Trophoblast cell (in vitro differentiated cells and primary cell): ENCODE measurements around the gene SIL1.
"Not testable (repeated sequence)": the region's sequence is repeated elsewhere in the genome, so short reads cannot be mapped to it uniquely, and the experiment has no call there.

Experiments used
- DNase-seq, 2 donors: peaks; one replicate each; pipeline ENCODE4 v3.0.0-alpha.2; 2016
- H2AFZ ChIP-seq: 2 replicates; pipeline ENCODE4 v1.6.1; 2013; ENCODE audit warnings: low read length, moderate library complexity, mild to moderate bottlenecking; ENCODE audit not compliant: insufficient read depth, poor library complexity
- H2AK5ac ChIP-seq: 2 replicates; pipeline ENCODE4 v1.6.1; 2013; ENCODE audit warnings: mild to moderate bottlenecking, low read length
- H2BK120ac ChIP-seq: 2 replicates; pipeline ENCODE4 v1.6.1; 2013; ENCODE audit warnings: low read length, mild to moderate bottlenecking, moderate library complexity; ENCODE audit not compliant: insufficient read depth, poor library complexity
- H2BK12ac ChIP-seq: 2 replicates; pipeline ENCODE4 v1.6.1; 2013; ENCODE audit warnings: mild to moderate bottlenecking, low read length, moderate library complexity
- H2BK5ac ChIP-seq: 2 replicates; pipeline ENCODE4 v1.6.1; 2013; ENCODE audit warnings: low read length, low read depth, moderate library complexity, mild to moderate bottlenecking; ENCODE audit not compliant: poor library complexity
- H3K14ac ChIP-seq: 2 replicates; pipeline ENCODE4 v1.6.1; 2013; ENCODE audit warnings: mild to moderate bottlenecking, low read length
- H3K18ac ChIP-seq: 2 replicates; pipeline ENCODE4 v1.6.1; 2013; ENCODE audit warnings: mild to moderate bottlenecking, low read length
- H3K23ac ChIP-seq: 2 replicates; pipeline ENCODE4 v1.6.1; 2013; ENCODE audit warnings: low read length
- H3K27ac ChIP-seq: 2 replicates; pipeline ENCODE4 v1.5.1; 2013; ENCODE audit warnings: low read depth, mild to moderate bottlenecking, inconsistent platforms, low read length, moderate library complexity
- H3K27me3 ChIP-seq: 2 replicates; pipeline ENCODE4 v1.6.1; 2013; ENCODE audit warnings: inconsistent platforms, mild to moderate bottlenecking, low read length, moderate library complexity; ENCODE audit not compliant: insufficient read depth
- H3K36me3 ChIP-seq, 2 experiments: 1 replicate in 1 of 2; 2 replicates in 1 of 2; pipeline ENCODE4 v1.6.1; 2013; ENCODE audit warnings: low read length in 2 of 2, mild to moderate bottlenecking in 2 of 2, moderate library complexity in 1 of 2; ENCODE audit not compliant: insufficient read depth in 2 of 2, control insufficient read depth in 1 of 2
- H3K4ac ChIP-seq: 2 replicates; pipeline ENCODE4 v1.6.1; 2013; ENCODE audit warnings: low read depth, mild to moderate bottlenecking, low read length, moderate library complexity
- H3K4me1 ChIP-seq, 2 experiments: 1 replicate in 1 of 2; 2 replicates in 1 of 2; pipeline ENCODE4 v1.6.1; 2013; ENCODE audit warnings: low read length in 2 of 2, mild to moderate bottlenecking in 2 of 2, moderate library complexity in 1 of 2; ENCODE audit not compliant: insufficient read depth in 2 of 2, control insufficient read depth in 1 of 2
- H3K4me2 ChIP-seq: 2 replicates; pipeline ENCODE4 v1.6.1; 2013; ENCODE audit warnings: inconsistent platforms, mild to moderate bottlenecking, low read length, moderate library complexity
- H3K4me3 ChIP-seq: 2 replicates; pipeline ENCODE4 v1.5.1; 2013; ENCODE audit warnings: mild to moderate bottlenecking, low read depth, low read length, inconsistent platforms
- H3K79me1 ChIP-seq: one replicate; pipeline ENCODE4 v1.6.1; 2013; ENCODE audit warnings: low read length
- H3K79me2 ChIP-seq: 2 replicates; pipeline ENCODE4 v1.6.1; 2013; ENCODE audit warnings: low read length, mild to moderate bottlenecking; ENCODE audit not compliant: control insufficient read depth, insufficient read depth, poor library complexity
- H3K9ac ChIP-seq: 2 replicates; pipeline ENCODE4 v1.6.1; 2013; ENCODE audit warnings: mild to moderate bottlenecking, low read length
- H3K9me3 ChIP-seq: 2 replicates; pipeline ENCODE4 v1.6.1; 2013; ENCODE audit warnings: low read depth, mild to moderate bottlenecking, control low read depth, inconsistent platforms, low read length; ENCODE audit not compliant: insufficient read depth
- H4K12ac ChIP-seq: 2 replicates; pipeline ENCODE4 v1.6.1; 2013; ENCODE audit warnings: low read depth, mild to moderate bottlenecking, low read length, moderate library complexity
- H4K8ac ChIP-seq: 2 replicates; pipeline ENCODE4 v1.6.1; 2013; ENCODE audit warnings: low read depth, mild to moderate bottlenecking, low read length, moderate library complexity
- H4K91ac ChIP-seq: one replicate; pipeline ENCODE4 v1.6.1; 2013; ENCODE audit warnings: low read depth, mild to moderate bottlenecking, low read length, moderate library complexity
- WGBS: extraction: QIAGEN DNeasy Blood & Tissue Kit; methylation state at CpG from one replicate; pipeline ENCODE4 v1.1.7; 2013; ENCODE audit warnings: missing lambda C conversion rate; ENCODE audit not compliant: insufficient read length, insufficient coverage; ENCODE audit errors: extremely low coverage; 5-methylcytosine and 5-hydroxymethylcytosine counted together

SIL1 gene

DNA sequence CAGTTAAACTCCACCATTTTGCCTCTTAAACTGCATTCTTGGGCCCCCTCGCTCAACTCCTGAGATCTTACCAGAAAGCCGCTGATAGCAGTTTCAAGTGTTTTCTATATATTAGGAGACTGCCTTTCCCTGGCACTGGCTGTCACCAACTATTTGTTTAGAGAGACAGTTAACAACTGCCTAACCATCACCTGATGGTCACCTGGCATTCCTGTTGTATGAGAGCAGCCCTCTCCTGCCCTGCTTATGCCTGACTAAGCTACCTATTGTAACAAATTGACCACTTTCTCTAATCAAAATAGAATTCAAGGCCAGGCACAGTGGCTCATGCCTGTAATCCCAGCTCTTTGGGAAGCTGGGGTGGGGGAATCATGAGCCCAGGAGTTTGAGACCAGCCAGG, 28.0 kb upstream of the SIL1 start:
- Histone ChIP-seq H3K9ac (no peak overlapping the region), H3K4me3 (no peak overlapping the region), H4K12ac (no peak overlapping the region), H4K8ac (no peak overlapping the region), H3K27me3 (no peaks in the 10 kb centered on the region), H3K36me3 (no peaks in the 10 kb centered on the region), H2AK5ac (no peak overlapping the region), H3K14ac (no peak overlapping the region), H3K9me3 (no peaks in the 10 kb centered on the region), H3K4ac (no peak overlapping the region), H3K4me1 (peaks cover 0 to 5% of the 10 kb centered on the region in 2 experiments), H3K23ac (no peak overlapping the region), H3K79me1 (no peaks in the 10 kb centered on the region), H2BK12ac (no peak overlapping the region), H3K79me2 (no peaks in the 10 kb centered on the region), H2BK120ac (no peak overlapping the region), H2BK5ac (no peak overlapping the region), H3K4me2 (no peak overlapping the region), H3K27ac (no peak overlapping the region), H3K18ac (no peak overlapping the region), H2AFZ (no peak overlapping the region), H4K91ac (no peak overlapping the region)
- DNase-seq: no peak
- no CpG with 5 or more reads among the region's 2 CpGs for WGBS

DNA sequence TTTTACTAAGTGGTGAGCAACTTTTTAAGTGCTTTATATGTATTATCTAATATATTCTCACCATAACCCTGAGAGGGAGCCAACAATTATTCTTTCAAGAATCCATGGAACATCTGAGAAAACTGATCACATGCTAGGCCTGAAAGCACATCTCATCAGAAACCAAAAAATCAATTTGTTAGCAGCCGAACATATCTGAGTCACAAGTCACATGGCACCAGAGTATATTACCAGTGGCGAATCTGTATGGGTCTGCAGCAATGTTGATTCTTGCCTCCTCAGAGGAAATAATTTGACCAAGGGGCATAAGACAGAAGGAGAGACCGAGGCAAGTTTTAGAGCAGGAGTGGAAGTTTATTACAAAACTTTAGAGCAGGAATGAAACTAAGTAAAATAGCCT, 25.3 kb upstream of the SIL1 start:
- no peaks in the 10 kb centered on the region for H3K36me3 ChIP-seq
- H3K14ac ChIP-seq: no peak overlapping the region
- H3K79me1 ChIP-seq: no peaks in the 10 kb centered on the region
- no peak overlapping the region for H4K8ac ChIP-seq
- H3K4me1 ChIP-seq: peaks cover 0 to 5% of the 10 kb centered on the region in 2 experiments
- H2BK120ac ChIP-seq: no peak overlapping the region
- H3K4me3 ChIP-seq: no peak overlapping the region
- no peaks in the 10 kb centered on the region for H3K79me2 ChIP-seq
- no peak overlapping the region for H3K23ac ChIP-seq
- no peaks in the 10 kb centered on the region for H3K27me3 ChIP-seq
- no peak overlapping the region for H2BK12ac ChIP-seq
- WGBS: no CpG with 5 or more reads among the region's 3 CpGs
- no peak overlapping the region for H4K91ac ChIP-seq
- no peak overlapping the region for H2BK5ac ChIP-seq
- H4K12ac ChIP-seq: no peak overlapping the region
- H3K18ac ChIP-seq: no peak overlapping the region
- no peak overlapping the region for H2AK5ac ChIP-seq
- H3K4ac ChIP-seq: no peak overlapping the region
- DNase-seq: no peak
- H3K27ac ChIP-seq: no peak overlapping the region
- no peaks in the 10 kb centered on the region for H3K9me3 ChIP-seq
- no peak overlapping the region for H3K4me2 ChIP-seq
- no peak overlapping the region for H2AFZ ChIP-seq
- H3K9ac ChIP-seq: no peak overlapping the region

DNA sequence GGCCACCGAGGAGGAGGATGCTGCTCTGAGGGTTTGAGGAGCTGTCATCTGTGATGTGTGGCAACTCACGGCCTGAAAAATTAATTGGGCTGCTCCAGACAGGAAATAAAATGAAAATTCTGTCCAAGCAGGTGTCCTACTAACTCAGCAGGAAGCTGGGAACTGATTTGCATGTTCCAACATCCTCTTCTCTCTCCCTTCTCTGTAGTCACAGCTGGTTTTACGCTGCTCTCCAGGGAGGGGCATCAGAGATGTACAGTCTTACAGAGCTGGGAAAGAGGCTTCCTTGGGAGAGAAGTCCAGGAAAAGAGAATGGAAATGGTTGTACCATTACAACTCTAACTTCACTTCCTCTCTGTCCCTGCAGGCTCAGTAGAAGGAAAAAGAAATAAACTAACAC, 24.2 kb upstream of the SIL1 start:
- H4K91ac ChIP-seq: no peak overlapping the region
- no peak for DNase-seq
- H2AK5ac ChIP-seq: no peak overlapping the region
- H4K8ac ChIP-seq: no peak overlapping the region
- no peak overlapping the region for H3K23ac ChIP-seq
- no peak overlapping the region for H3K4ac ChIP-seq
- no peak overlapping the region for H3K9ac ChIP-seq
- peaks cover 0 to 5% of the 10 kb centered on the region in 2 experiments for H3K4me1 ChIP-seq
- WGBS: no CpG with 5 or more reads among the region's 3 CpGs
- H2BK12ac ChIP-seq: no peak overlapping the region
- no peak overlapping the region for H3K4me2 ChIP-seq
- H4K12ac ChIP-seq: no peak overlapping the region
- H3K4me3 ChIP-seq: no peak overlapping the region
- no peaks in the 10 kb centered on the region for H3K27me3 ChIP-seq
- H3K79me2 ChIP-seq: no peaks in the 10 kb centered on the region
- no peaks in the 10 kb centered on the region for H3K36me3 ChIP-seq
- no peak overlapping the region for H2BK5ac ChIP-seq
- peaks cover 2% of the 10 kb centered on the region for H3K9me3 ChIP-seq
- H3K14ac ChIP-seq: no peak overlapping the region
- H2AFZ ChIP-seq: no peak overlapping the region
- H3K79me1 ChIP-seq: no peaks in the 10 kb centered on the region
- H2BK120ac ChIP-seq: no peak overlapping the region
- H3K18ac ChIP-seq: no peak overlapping the region
- no peak overlapping the region for H3K27ac ChIP-seq

GRCh38 chr5:139218038-139218437, 19.9 kb upstream of the SIL1 start:
- H4K8ac ChIP-seq, H2BK5ac ChIP-seq, H3K23ac ChIP-seq, DNase-seq, H3K4me3 ChIP-seq, H3K27ac ChIP-seq, H3K4me2 ChIP-seq, H3K18ac ChIP-seq, H2BK12ac ChIP-seq, H2AFZ ChIP-seq, H3K14ac ChIP-seq, H3K79me1 ChIP-seq, H2AK5ac ChIP-seq, H3K27me3 ChIP-seq, H4K12ac ChIP-seq, H3K36me3 ChIP-seq, H2BK120ac ChIP-seq, H3K9ac ChIP-seq, H3K79me2 ChIP-seq, H3K4me1 ChIP-seq, H4K91ac ChIP-seq, H3K9me3 ChIP-seq, H3K4ac ChIP-seq: not testable (repeated sequence)
- WGBS: no CpG with 5 or more reads among the region's 7 CpGs
